GM12878 (cell line): ENCODE data around the gene LAMP1. TPM values are rescaled to one million over a fixed set of nuclear protein-coding genes. Genes with fewer than 3 reads are reported as not detected.

Experiments used
- ATAC-seq: fragments of 200-7000 bp; cut with Tn5 transposase; 3 replicates; pipeline ENCODE4 v1.9.1; 2020; ENCODE audit warnings: mild to moderate bottlenecking, moderate library complexity
- BruUV-seq: library from RNA; stranded (reverse); fragments of 400-500 nt; replicated peaks from 2 replicates; lab custom pipeline; 2021; lab: Mats Ljungman, UMichigan
- CTCF ChIA-PET: fragments of 300-600 bp; sonication (Branson Sonifier 250); formaldehyde crosslinking; extraction: SDS; loops from one replicate; lab custom pipeline; 2021; ENCODE audit warnings: inconsistent platforms; lab: Yijun Ruan, JAX
- POLR2A ChIA-PET: fragments of 350-600 bp; formaldehyde crosslinking; extraction: SDS; loops from one replicate; lab custom pipeline; 2021; ENCODE audit warnings: inconsistent platforms; lab: Charles Lee
- RAD21 ChIA-PET: fragments of 300-600 bp; sonication (Branson Sonifier 250); formaldehyde crosslinking; loops from one replicate; lab custom pipeline; 2023; ENCODE audit warnings: antibody characterized with exemption; ENCODE audit not compliant: unreplicated experiment; lab: Charles Lee
- SMC1A ChIA-PET: fragments of 300-600 bp; sonication (Branson Sonifier 250); formaldehyde crosslinking; loops from one replicate; lab custom pipeline; 2023; ENCODE audit not compliant: unreplicated experiment, uncharacterized antibody; lab: Charles Lee
- DNase-seq: peaks from one replicate; pipeline ENCODE4 v3.0.0-alpha.2; 2011; ENCODE audit warnings: low read depth, low spot score
- FAIRE-seq: peaks from 3 replicates; lab custom pipeline; 2011; peaks lifted over from hg19 to GRCh38; lab: Jason Lieb, UNC
- H2AFZ ChIP-seq: 2 replicates; pipeline ENCODE4 v1.6.0; 2011; ENCODE audit warnings: low read depth, low read length, control low read depth; ENCODE audit not compliant: control insufficient read depth
- H3K27ac ChIP-seq: 2 replicates; pipeline ENCODE4 v1.5.1; 2011; ENCODE audit warnings: control low read depth; ENCODE audit not compliant: control insufficient read depth, insufficient read depth
- H3K27me3 ChIP-seq, 2 experiments: replicated peaks in 1 of 2; 2 replicates each; pipeline versions ENCODE4 v1.6.0 to v1.6.1; 2011; ENCODE audit warnings: low read length in 1 of 2; ENCODE audit not compliant: control insufficient read depth in 2 of 2, insufficient read depth in 2 of 2
- H3K36me3 ChIP-seq, 2 experiments: 2 replicates each; pipeline ENCODE4 v1.5.1; 2011; ENCODE audit warnings: low read length in 1 of 2; ENCODE audit not compliant: control insufficient read depth in 2 of 2, insufficient read depth in 2 of 2
- H3K4me1 ChIP-seq: 2 replicates; pipeline ENCODE4 v1.6.1; 2011; ENCODE audit warnings: mild to moderate bottlenecking, low read length, moderate library complexity, mixed read lengths; ENCODE audit not compliant: control insufficient read depth, insufficient read depth
- H3K4me2 ChIP-seq: 2 replicates; pipeline ENCODE4 v1.6.0; 2011; ENCODE audit warnings: control low read depth; ENCODE audit not compliant: control insufficient read depth, insufficient read depth
- H3K4me3 ChIP-seq: fragments of 200-600 bp; sonication (generic); 2 replicates; pipeline ENCODE4 v1.5.1; 2016
- H3K79me2 ChIP-seq: 2 replicates; pipeline ENCODE4 v1.6.0; 2011; ENCODE audit warnings: low read length; ENCODE audit not compliant: control insufficient read depth, insufficient read depth
- H3K9ac ChIP-seq: 2 replicates; pipeline ENCODE4 v1.8.0; 2011; ENCODE audit warnings: low read length, control low read depth, mixed read lengths; ENCODE audit not compliant: control insufficient read depth, insufficient read depth
- H3K9me3 ChIP-seq: replicated peaks from 3 replicates; pipeline ENCODE4 v1.5.1; 2011; ENCODE audit warnings: mild to moderate bottlenecking, low read length; ENCODE audit not compliant: control insufficient read depth, insufficient read depth
- H4K20me1 ChIP-seq: 2 replicates; pipeline ENCODE4 v1.6.0; 2011; ENCODE audit not compliant: control insufficient read depth, insufficient read depth
- EP300 ChIP-seq, 2 experiments: fragments of 150-350 bp in 1 of 2; IDR thresholded peaks; 2 replicates each; pipeline ENCODE4 v1.6.1; 2011 to 2012; ENCODE audit warnings: low read depth in 2 of 2, low read length in 2 of 2, borderline replicate concordance in 1 of 2, improper control_type of control experiment in 1 of 2, inconsistent platforms in 1 of 2; ENCODE audit not compliant: control insufficient read depth in 1 of 2
- KAT2A ChIP-seq: conservative IDR thresholded peaks from 2 replicates; pipeline ENCODE4 v1.6.1; 2011; ENCODE audit warnings: low read depth, low read length; ENCODE audit not compliant: control insufficient read depth
- LARP7 ChIP-seq: fragments of 450-650 bp; IDR thresholded peaks from 2 replicates; pipeline ENCODE4 v1.6.1; 2017; ENCODE audit warnings: mild to moderate bottlenecking
- NFIC ChIP-seq: IDR thresholded peaks from 2 replicates; pipeline ENCODE4 v1.6.1; 2012; ENCODE audit warnings: low read depth, mild to moderate bottlenecking, inconsistent platforms, low read length, moderate library complexity
- PRDM15 ChIP-seq: fragments of 450-650 bp; formaldehyde crosslinking; IDR thresholded peaks from 2 replicates; pipeline ENCODE4 v1.4.0; 2020; ENCODE audit warnings: mild to moderate bottlenecking, moderate library complexity
- RAD51 ChIP-seq: fragments of 450-650 bp; IDR thresholded peaks from 2 replicates; pipeline ENCODE4 v1.6.1; 2016; ENCODE audit warnings: moderate library complexity, mild to moderate bottlenecking, inconsistent platforms
- SUZ12 ChIP-seq: fragments of 200-600 bp; sonication (generic); IDR thresholded peaks from one replicate; pipeline ENCODE4 v1.6.1; 2018; ENCODE audit warnings: antibody characterized with exemption, mild to moderate bottlenecking; ENCODE audit not compliant: unreplicated experiment
- ZNF24 ChIP-seq: fragments of 450-650 bp; IDR thresholded peaks from 2 replicates; pipeline ENCODE4 v1.6.1; 2017; ENCODE audit warnings: antibody characterized with exemption, mild to moderate bottlenecking
- ZNF274 ChIP-seq: IDR thresholded peaks from one replicate; pipeline ENCODE4 v1.8.0; 2011; ENCODE audit not compliant: insufficient read length, insufficient read depth
- WGBS: methylation state at CpG from one replicate; pipeline ENCODE4 v1.1.6; 2016; ENCODE audit warnings: low lambda C conversion rate; ENCODE audit not compliant: insufficient replicate concordance, insufficient coverage; ENCODE audit errors: missing lambda C conversion rate; 5-methylcytosine and 5-hydroxymethylcytosine counted together
- in situ Hi-C: fragments of 300-500 bp; cut with MboI; formaldehyde crosslinking; loops from 9 replicates; pipeline ENCODE4 v1.14.3; 2018; ENCODE audit warnings: mixed read lengths
- intact Hi-C: fragments of 100-400 bp; cut with micrococcal nuclease; formaldehyde crosslinking; loops from one replicate; pipeline ENCODE4 v1.14.2; 2022; ENCODE audit not compliant: unreplicated experiment
- polyA plus RNA-seq, 11 experiments: library from polyadenylated mRNA; depleted of rRNA in 4 of 11; unstranded in 6 of 11; stranded (reverse) in 5 of 11; fragments of >200 nt; fragmentation: Nextera tagmentation in 4 of 11; fragmentation: Illumina TruSeq in 1 of 11; extraction: Ambion mirVana in 4 of 11; extraction: Trizol in 1 of 11; gene quantifications; 1 replicate in 1 of 11; 2 replicates in 10 of 11; pipeline versions ENCODE4 v1.2.1 to v1.2.3, GENCODE V29; 2011 to 2016; ENCODE audit warnings: inconsistent platforms in 2 of 11, missing spikeins in 2 of 11, low read depth in 1 of 11
- total RNA-seq, 4 experiments: library from RNA; depleted of rRNA in 3 of 4; stranded (reverse); fragments of >200 nt in 3 of 4; fragmentation: Illumina TruSeq in 1 of 4; extraction: Trizol in 1 of 4; gene quantifications; 2 replicates each; pipeline versions ENCODE4 v1.2.1 to v1.2.3, GENCODE V29; 2013 to 2021

The LAMP1 gene
- total and polyA plus RNA-seq, 10 of the 15 experiments (the other 5 are each of a cell fraction or from before 2014, with no cell fraction given), result 2.5 to 83.0 (median 32.7) TPM

DNA sequence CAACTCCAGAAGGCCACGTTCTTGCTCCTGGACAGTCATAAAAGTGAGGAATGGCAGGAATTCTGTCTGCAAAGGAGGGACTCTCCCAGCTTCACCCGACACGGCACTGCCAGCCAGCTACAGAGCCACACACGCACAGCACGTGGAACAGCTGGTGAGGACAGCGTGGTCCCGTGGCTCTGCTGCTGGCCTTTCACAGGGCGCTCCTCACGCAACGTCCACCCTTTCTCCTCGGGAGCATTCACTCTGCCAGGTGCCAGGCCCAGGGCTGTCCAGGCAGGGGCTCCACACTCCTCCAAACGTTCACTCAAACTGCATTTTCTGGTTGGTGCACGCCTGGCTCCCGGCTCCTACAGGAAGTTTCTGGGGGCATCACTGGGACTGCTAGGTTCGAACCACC lies 52.5 kb downstream of the LAMP1 start:
- no peak for TF ChIP-seq EP300 (IDR thresholded peaks at IDR 0.05; ENCODE audit: borderline replicate concordance in 1 of 2, control insufficient read depth in 1 of 2, low read depth in 2 of 2, low read length in 2 of 2)
- TF ChIP-seq SUZ12, result no peak
- no peak for TF ChIP-seq RAD51
- TF ChIP-seq LARP7, result no peak
- TF ChIP-seq KAT2A, result no peak
- no peak for TF ChIP-seq PRDM15
- TF ChIP-seq ZNF24, result no peak
- no peak for TF ChIP-seq NFIC
- TF ChIP-seq ZNF274, result no peak
- RAD21 ChIA-PET, result no interaction called here
- Histone ChIP-seq H3K9ac (no peak overlapping the region), H3K4me1 (no peaks in the 10 kb centered on the region), H2AFZ (no peak overlapping the region), H3K36me3 (no peaks in the 10 kb centered on the region), H3K79me2 (no peaks in the 10 kb centered on the region), H3K27me3 (no peaks in the 10 kb centered on the region), H3K27ac (no peak overlapping the region), H4K20me1 (no peaks in the 10 kb centered on the region), H3K4me2 (no peak overlapping the region), H3K4me3 (no peak overlapping the region), H3K9me3 (no peaks in the 10 kb centered on the region; the same call in 2 of the 3 replicates)
- CTCF ChIA-PET, result no interaction called here
- SMC1A ChIA-PET, result no interaction called here
- POLR2A ChIA-PET, result no interaction called here
- WGBS, result 66% methylated on average over 15 of the region's 15 CpGs
- no peak for DNase-seq
- no peak for FAIRE-seq
- ATAC-seq, result no peak
- intact Hi-C loops, result no loop called here
- in situ Hi-C loops, result no loop called here
- BruUV-seq, result no TSS peak
